ENCODE results near the gene AK3.

Gene AK3

DNA sequence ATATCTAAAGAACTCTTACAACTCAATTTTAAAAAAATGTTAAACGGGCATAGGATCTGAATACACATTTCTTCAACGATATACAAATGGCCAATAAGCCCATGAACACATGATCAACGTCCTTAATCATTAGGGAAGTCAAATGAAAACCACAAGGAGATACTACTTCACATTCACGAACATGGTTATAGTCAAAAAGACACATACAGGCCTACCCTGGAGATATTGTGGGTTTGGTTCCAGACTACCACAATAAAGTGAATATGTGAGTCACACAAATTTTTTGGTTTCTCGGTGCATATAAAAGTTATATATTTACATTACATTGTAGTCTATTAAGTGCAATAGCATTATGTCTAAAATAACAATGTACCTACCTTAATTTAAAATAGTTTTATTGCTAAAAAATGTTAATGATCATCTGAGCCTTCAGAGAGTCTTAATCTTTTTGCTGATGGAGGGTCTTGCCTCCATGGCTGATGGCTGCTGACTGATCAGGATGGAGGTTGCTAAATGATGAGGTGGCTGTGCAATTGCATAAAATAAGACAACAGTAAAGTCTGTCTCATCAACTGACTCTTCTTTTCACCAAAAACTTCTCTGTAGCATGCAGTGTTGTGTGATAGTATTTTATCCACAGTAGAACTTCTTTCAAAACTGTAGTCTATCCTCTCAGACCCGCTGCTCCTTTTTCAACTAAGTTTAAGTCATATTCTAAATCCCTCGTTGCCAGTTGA is 15.1 kb downstream of the AK3 start:
- TF ChIP-seq, protein P1, sequence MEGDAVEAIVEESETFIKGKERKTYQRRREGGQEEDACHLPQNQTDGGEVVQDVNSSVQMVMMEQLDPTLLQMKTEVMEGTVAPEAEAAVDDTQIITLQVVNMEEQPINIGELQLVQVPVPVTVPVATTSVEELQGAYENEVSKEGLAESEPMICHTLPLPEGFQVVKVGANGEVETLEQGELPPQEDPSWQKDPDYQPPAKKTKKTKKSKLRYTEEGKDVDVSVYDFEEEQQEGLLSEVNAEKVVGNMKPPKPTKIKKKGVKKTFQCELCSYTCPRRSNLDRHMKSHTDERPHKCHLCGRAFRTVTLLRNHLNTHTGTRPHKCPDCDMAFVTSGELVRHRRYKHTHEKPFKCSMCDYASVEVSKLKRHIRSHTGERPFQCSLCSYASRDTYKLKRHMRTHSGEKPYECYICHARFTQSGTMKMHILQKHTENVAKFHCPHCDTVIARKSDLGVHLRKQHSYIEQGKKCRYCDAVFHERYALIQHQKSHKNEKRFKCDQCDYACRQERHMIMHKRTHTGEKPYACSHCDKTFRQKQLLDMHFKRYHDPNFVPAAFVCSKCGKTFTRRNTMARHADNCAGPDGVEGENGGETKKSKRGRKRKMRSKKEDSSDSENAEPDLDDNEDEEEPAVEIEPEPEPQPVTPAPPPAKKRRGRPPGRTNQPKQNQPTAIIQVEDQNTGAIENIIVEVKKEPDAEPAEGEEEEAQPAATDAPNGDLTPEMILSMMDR (IDR thresholded peaks at IDR 0.05), result no peak
- Histone ChIP-seq H3K4me3 (ENCODE audit: low read depth, low read length) (no peak overlapping the region), H3K4me1 (no peaks in the 10 kb centered on the region), H3K79me2 (peaks cover 6% of the 10 kb centered on the region), H3K4me2 (ENCODE audit: low read length) (no peak overlapping the region), H2AFZ (no peak overlapping the region), H3K9ac (no peak overlapping the region), H3K9me3 (ENCODE audit: control insufficient read depth, low read length) (no peaks in the 10 kb centered on the region), H3K27ac (no peak overlapping the region), H3K27me3 (ENCODE audit: control insufficient read depth, insufficient read depth, low read length) (no peaks in the 10 kb centered on the region), H3K36me3 (ENCODE audit: control insufficient read depth, insufficient read depth, low read length) (no peaks in the 10 kb centered on the region)

DNA sequence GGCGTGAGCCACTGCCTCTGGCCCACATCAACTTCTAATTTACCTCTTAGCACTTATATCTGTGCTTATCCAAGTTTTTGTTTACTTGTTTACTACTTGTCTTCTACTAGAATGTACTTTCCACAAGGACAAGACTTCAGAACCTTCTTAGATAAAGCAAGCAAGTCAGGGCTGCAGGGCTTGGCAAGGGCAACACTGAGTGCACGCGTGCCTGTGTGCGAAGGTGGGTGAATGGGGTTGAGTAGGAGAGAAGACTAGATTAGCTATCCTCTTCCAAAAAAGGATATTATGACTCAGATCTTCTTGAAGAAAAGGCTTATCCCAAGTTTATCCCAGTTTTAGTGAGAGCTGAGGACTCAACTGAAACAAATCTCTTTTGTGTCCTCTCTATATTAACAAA is 19.3 kb downstream of the AK3 start:
- no peak overlapping the region for H3K4me2 ChIP-seq (ENCODE audit: low read length)
- H3K4me3 ChIP-seq (ENCODE audit: low read depth, low read length), result no peak overlapping the region
- H3K79me2 ChIP-seq, result peaks cover 2% of the 10 kb centered on the region
- no peaks in the 10 kb centered on the region for H3K4me1 ChIP-seq
- TF ChIP-seq, protein P1 (IDR thresholded peaks at IDR 0.05), result no peak
- no peaks in the 10 kb centered on the region for H3K36me3 ChIP-seq (ENCODE audit: control insufficient read depth, insufficient read depth, low read length)
- H3K9ac ChIP-seq, result no peak overlapping the region
- no peaks in the 10 kb centered on the region for H3K9me3 ChIP-seq (ENCODE audit: control insufficient read depth, low read length)
- H3K27me3 ChIP-seq (ENCODE audit: control insufficient read depth, insufficient read depth, low read length), result no peaks in the 10 kb centered on the region
- no peak overlapping the region for H3K27ac ChIP-seq
- H2AFZ ChIP-seq, result no peak overlapping the region

DNA sequence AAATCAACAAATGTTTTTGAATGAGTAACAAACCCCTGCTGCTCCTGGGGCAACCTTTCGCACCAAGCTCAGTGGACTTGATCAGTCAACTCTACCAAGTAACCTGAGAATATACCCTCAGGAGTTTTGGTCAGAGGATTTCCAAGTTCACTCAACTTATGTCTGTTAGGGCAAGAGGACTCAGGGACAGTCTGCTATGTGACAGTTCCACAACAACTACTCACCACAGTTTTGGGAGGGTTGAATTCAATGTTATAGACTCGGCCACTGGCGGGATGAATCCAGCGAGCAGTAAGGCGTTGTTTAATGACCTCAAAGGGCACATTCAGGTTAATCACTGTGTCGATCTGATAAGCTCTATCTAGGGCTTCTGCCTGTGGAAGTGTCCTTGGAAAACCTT is 22.1 kb downstream of the AK3 start:
- no peaks in the 10 kb centered on the region for H3K27me3 ChIP-seq (ENCODE audit: control insufficient read depth, insufficient read depth, low read length)
- H3K4me2 ChIP-seq (ENCODE audit: low read length), result no peak overlapping the region
- no peak overlapping the region for H3K9ac ChIP-seq
- TF ChIP-seq, protein P1 (IDR thresholded peaks at IDR 0.05), result no peak
- no peak overlapping the region for H2AFZ ChIP-seq
- H3K9me3 ChIP-seq (ENCODE audit: control insufficient read depth, low read length), result no peaks in the 10 kb centered on the region
- no peak overlapping the region for H3K4me3 ChIP-seq (ENCODE audit: low read depth, low read length)
- no peak overlapping the region for H3K27ac ChIP-seq
- no peaks in the 10 kb centered on the region for H3K79me2 ChIP-seq
- no peaks in the 10 kb centered on the region for H3K36me3 ChIP-seq (ENCODE audit: control insufficient read depth, insufficient read depth, low read length)
- H3K4me1 ChIP-seq, result no peaks in the 10 kb centered on the region

DNA sequence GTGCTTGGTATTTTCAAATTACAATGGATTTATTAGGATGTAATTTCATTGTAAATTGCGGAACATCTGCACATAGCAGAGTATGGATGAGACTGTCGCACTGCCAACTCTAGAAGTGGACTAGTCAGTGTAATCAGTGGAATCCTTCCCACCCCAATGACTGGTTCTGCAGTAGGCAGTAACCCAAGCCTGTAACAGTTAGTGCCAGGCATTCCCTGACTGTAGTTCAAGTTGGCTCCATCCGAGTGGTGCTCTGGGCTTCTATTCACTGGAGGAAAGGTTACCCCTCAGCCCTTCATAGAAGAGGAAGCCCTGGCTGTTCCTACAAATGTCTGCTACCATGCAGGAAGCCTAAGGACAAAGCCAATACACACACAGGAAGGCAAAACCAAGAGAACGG is 23.2 kb downstream of the AK3 start:
- no peaks in the 10 kb centered on the region for H3K36me3 ChIP-seq (ENCODE audit: control insufficient read depth, insufficient read depth, low read length)
- H2AFZ ChIP-seq, result no peak overlapping the region
- H3K79me2 ChIP-seq, result no peaks in the 10 kb centered on the region
- no peaks in the 10 kb centered on the region for H3K27me3 ChIP-seq (ENCODE audit: control insufficient read depth, insufficient read depth, low read length)
- no peak overlapping the region for H3K4me3 ChIP-seq (ENCODE audit: low read depth, low read length)
- H3K9ac ChIP-seq, result no peak overlapping the region
- no peaks in the 10 kb centered on the region for H3K9me3 ChIP-seq (ENCODE audit: control insufficient read depth, low read length)
- H3K27ac ChIP-seq, result no peak overlapping the region
- no peak overlapping the region for H3K4me2 ChIP-seq (ENCODE audit: low read length)
- H3K4me1 ChIP-seq, result no peaks in the 10 kb centered on the region
- TF ChIP-seq, protein P1 (IDR thresholded peaks at IDR 0.05), result no peak

DNA sequence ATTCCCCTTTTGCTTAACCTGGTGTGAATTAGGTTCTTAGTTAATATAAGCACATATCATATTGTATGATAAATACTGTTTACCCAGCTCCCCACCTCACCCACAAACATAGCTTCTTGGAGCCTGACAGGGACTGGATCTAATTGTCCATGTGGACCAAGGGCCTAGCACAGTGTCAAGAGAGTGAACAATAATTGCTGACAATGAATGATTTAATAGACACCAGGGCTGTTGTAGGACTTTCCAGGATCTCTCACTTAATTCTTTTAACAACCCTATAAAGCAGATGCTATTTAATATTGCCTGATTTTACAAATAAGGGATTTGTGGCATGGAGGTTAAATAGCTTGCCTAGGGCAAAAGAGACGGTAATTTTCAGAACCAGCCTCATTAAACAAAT is 24.8 kb downstream of the AK3 start:
- Histone ChIP-seq H3K36me3 (ENCODE audit: control insufficient read depth, insufficient read depth, low read length) (no peaks in the 10 kb centered on the region), H3K9me3 (ENCODE audit: control insufficient read depth, low read length) (no peaks in the 10 kb centered on the region), H3K4me2 (ENCODE audit: low read length) (no peak overlapping the region), H3K4me1 (no peaks in the 10 kb centered on the region), H3K4me3 (ENCODE audit: low read depth, low read length) (no peak overlapping the region), H3K27ac (no peak overlapping the region), H2AFZ (no peak overlapping the region), H3K9ac (no peak overlapping the region), H3K79me2 (no peaks in the 10 kb centered on the region), H3K27me3 (ENCODE audit: control insufficient read depth, insufficient read depth, low read length) (no peaks in the 10 kb centered on the region)
- TF ChIP-seq, protein P1 (IDR thresholded peaks at IDR 0.05), result no peak

Data from parathyroid adenoma (tissue), 2 donors.